Karpas-422 (cell line): ENCODE data around the gene CD3E. TPM values are rescaled to one million over a fixed set of nuclear protein-coding genes. Genes with fewer than 3 reads are reported as not detected.

Source experiments
- DNase-seq: peaks from one replicate; pipeline ENCODE4 v3.0.0-alpha.2; 2015
- H2AFZ ChIP-seq: fragments of 200-600 bp; sonication (generic); 2 replicates; pipeline ENCODE4 v1.6.1; 2014; ENCODE audit warnings: antibody characterized with exemption, low read length, mixed read lengths
- H3K27ac ChIP-seq: fragments of 200-600 bp; sonication (generic); 2 replicates; pipeline ENCODE4 v1.5.1; 2014; ENCODE audit warnings: mild to moderate bottlenecking, low read length, moderate library complexity
- H3K27me3 ChIP-seq: fragments of 200-600 bp; sonication (generic); 2 replicates; pipeline ENCODE4 v1.6.1; 2014; ENCODE audit warnings: low read length, mixed read lengths
- H3K36me3 ChIP-seq: fragments of 200-600 bp; sonication (generic); 2 replicates; pipeline ENCODE4 v1.6.1; 2014; ENCODE audit warnings: low read length, mixed read lengths; ENCODE audit not compliant: insufficient read depth
- H3K4me1 ChIP-seq: fragments of 200-600 bp; sonication (generic); 2 replicates; pipeline ENCODE4 v1.6.1; 2014; ENCODE audit warnings: mild to moderate bottlenecking, low read length, mixed read lengths
- H3K4me2 ChIP-seq: fragments of 200-600 bp; sonication (generic); 2 replicates; pipeline ENCODE4 v1.6.1; 2014; ENCODE audit warnings: low read length, low read depth, mild to moderate bottlenecking; ENCODE audit not compliant: poor library complexity, severe bottlenecking
- H3K4me3 ChIP-seq: fragments of 200-600 bp; sonication (generic); 2 replicates; pipeline ENCODE4 v1.5.1; 2014; ENCODE audit warnings: mild to moderate bottlenecking, antibody characterized with exemption, low read length, mixed read lengths
- H3K79me2 ChIP-seq: fragments of 200-600 bp; sonication (generic); 2 replicates; pipeline ENCODE4 v1.6.1; 2014; ENCODE audit warnings: mild to moderate bottlenecking, low read length, mixed read lengths
- H3K9ac ChIP-seq: fragments of 200-600 bp; sonication (generic); 2 replicates; pipeline ENCODE4 v1.6.0; 2014; ENCODE audit warnings: low read length
- H3K9me2 ChIP-seq: fragments of 200-600 bp; sonication (generic), shearing (Covaris generic); replicated peaks from 2 replicates; pipeline ENCODE4 v1.6.0; 2014; ENCODE audit warnings: mild to moderate bottlenecking, low read length, moderate library complexity; ENCODE audit not compliant: insufficient read depth
- H3K9me3 ChIP-seq: fragments of 300-700, 200-600 bp; sonication (generic); 2 replicates; pipeline ENCODE4 v1.6.1; 2014; ENCODE audit warnings: low read length, mixed read lengths
- H4K20me1 ChIP-seq: fragments of 200-600 bp; sonication (generic); 2 replicates; pipeline ENCODE4 v1.6.1; 2014; ENCODE audit warnings: mild to moderate bottlenecking, antibody characterized with exemption, low read length, low read depth; ENCODE audit not compliant: insufficient read depth
- small RNA-seq: library from RNA; depleted of rRNA; stranded (forward); fragments of <200 nt; gene quantifications from one replicate; pipeline ENCODE3, GENCODE V24; 2014
- total RNA-seq: library from RNA; depleted of rRNA; stranded (reverse); fragments of >200 nt; shearing (Covaris generic); gene quantifications from 2 replicates; pipeline ENCODE4 v1.2.3, GENCODE V29; 2014; ENCODE audit warnings: low replicate concordance; rRNA removed

Gene CD3E
- total RNA-seq, 1 experiment from 2014 or later = 1.3 TPM

DNA sequence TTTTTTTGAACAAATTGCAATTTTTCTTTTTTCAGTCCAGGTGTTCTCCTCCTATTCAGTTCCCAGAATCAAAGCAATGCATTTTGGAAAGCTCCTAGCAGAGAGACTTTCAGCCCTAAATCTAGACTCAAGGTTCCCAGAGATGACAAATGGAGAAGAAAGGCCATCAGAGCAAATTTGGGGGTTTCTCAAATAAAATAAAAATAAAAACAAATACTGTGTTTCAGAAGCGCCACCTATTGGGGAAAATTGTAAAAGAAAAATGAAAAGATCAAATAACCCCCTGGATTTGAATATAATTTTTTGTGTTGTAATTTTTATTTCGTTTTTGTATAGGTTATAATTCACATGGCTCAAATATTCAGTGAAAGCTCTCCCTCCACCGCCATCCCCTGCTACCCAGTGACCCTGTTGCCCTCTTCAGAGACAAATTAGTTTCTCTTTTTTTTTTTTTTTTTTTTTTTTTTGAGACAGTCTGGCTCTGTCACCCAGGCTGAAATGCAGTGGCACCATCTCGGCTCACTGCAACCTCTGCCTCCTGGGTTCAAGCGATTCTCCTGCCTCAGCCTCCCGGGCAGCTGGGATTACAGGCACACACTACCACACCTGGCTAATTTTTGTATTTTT, 48.7 kb downstream of the CD3E start:
- H3K4me2 ChIP-seq = no peak overlapping the region

DNA sequence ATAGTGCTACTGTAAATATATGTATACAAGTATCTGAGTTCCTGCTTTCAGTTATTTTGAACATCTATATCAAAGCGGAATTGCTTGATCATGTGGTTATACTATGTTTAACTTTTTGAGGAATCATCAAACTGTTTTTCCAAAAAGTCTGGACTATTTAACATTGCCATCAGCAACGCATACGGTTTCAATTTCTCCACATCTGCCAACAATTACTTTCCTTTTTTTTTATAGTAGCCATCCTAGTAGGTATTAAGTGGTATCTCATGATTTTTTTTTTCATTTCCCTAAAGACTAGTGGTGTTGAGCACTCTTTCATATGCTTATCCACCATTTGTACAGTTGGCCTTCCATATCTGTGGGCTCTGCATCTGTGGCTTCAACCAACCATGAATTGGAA, 53.5 kb downstream of the CD3E start:
- no peaks in the 10 kb centered on the region for H3K27me3 ChIP-seq
- peaks cover 36% of the 10 kb centered on the region for H3K79me2 ChIP-seq
- H3K9me2 ChIP-seq = no peaks in the 10 kb centered on the region
- H3K9me3 ChIP-seq = no peaks in the 10 kb centered on the region
- H3K36me3 ChIP-seq = peaks cover 11% of the 10 kb centered on the region; the same call in 1 of the 2 replicates
- no peak overlapping the region for H3K4me3 ChIP-seq
- no peak overlapping the region for H2AFZ ChIP-seq
- H3K27ac ChIP-seq = 0 out of 2 replicates have a peak overlapping the region, but pooled peaks have one; percentile 22
- peaks cover 15% of the 10 kb centered on the region for H3K4me1 ChIP-seq
- H3K9ac ChIP-seq = no peak overlapping the region
- no peaks in the 10 kb centered on the region for H4K20me1 ChIP-seq
- H3K4me2 ChIP-seq = no peak overlapping the region
- no peak for DNase-seq

More for the DNA sequence above, 48.7 kb downstream of the CD3E start:
- H3K36me3 ChIP-seq = peaks cover 40% of the 10 kb centered on the region
- peak; percentile 73 for DNase-seq
- H4K20me1 ChIP-seq = no peaks in the 10 kb centered on the region
- H3K4me1 ChIP-seq = peaks cover 7% of the 10 kb centered on the region; the same call in 1 of the 2 replicates
- no peaks in the 10 kb centered on the region; the same call in 1 of the 2 replicates for H3K79me2 ChIP-seq
- H3K9me3 ChIP-seq = no peaks in the 10 kb centered on the region
- no peaks in the 10 kb centered on the region for H3K9me2 ChIP-seq
- peak overlapping the region; percentile 55 for H3K27ac ChIP-seq
- H2AFZ ChIP-seq = no peak overlapping the region
- no peak overlapping the region for H3K9ac ChIP-seq
- no peaks in the 10 kb centered on the region for H3K27me3 ChIP-seq
- no peak overlapping the region for H3K4me3 ChIP-seq

DNA sequence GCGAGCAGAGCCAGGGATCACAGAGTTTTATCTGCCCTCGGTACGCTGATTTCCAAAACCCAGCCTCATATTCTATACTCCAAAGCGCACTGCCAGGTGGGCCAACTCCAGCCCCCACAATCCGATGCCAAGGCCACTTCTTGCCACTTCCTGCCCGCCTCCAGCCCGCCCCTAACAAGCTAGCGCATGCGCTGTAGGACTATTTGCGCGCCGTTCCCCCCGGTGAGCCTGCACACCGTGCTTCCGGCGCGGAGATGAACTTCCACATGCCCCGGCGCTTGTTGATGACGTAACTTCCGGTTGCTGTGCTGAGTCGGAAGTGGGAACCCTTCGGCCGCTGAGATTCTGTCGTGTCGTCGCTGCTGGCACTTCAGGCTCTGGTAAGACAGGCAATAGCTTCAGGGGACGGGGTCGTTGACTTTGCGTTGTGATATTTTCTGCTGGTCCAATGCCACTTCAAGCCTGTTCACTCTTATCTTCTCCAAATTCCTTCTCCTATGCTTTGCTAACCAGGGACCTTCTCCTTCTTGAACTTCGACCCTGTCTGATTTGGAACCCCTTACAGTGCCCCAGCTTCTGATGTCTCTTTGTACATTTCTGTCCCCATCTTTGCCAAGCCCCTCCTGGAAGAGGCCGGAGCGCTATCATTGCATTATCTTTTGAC, 54.9 kb downstream of the CD3E start, which contains the start of gene UBE4A:
Gene UBE4A (plus strand): TSS at position 306 of the 664 bp plus-strand sequence. CDS start 5,481 bp downstream, outside the sequence.
- Histone ChIP-seq H3K4me1 (peaks cover 23% of the 10 kb centered on the region), H2AFZ (no peak within 1 kb of the TSS), H3K4me3 (peak within 1 kb of the TSS; percentile 94)

DNA sequence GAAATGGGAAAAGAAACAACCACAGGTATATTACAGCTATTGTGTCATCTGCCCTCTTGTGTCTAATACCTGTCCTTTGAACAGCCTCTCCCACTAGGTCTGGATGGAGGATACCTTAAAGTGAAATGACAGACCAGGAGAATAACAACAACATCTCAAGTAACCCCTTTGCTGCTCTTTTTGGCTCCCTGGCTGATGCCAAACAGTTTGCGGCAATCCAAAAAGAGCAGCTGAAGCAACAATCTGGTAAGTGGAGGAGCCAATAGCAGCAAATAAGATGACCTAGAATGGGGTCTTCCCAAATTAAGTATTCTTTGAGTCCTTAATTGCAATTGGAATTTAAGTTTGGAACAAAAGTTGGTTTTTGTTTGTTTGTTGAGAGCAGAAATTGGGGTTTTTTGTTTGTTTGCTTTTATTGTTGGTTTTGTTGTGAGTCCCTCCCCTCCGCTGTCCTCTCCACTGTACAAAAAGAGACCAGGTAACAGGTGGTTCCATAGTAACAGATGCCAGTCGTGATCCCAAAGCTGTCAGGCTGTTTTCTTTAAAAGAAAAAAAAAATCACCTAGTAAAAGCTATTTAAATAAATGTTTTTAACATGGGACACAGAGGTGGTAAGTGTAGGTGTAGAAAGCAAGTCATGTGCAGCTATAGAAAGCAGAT, 60.6 kb downstream of the CD3E start:
- Histone ChIP-seq H3K79me2 (peaks cover 51% of the 10 kb centered on the region), H3K27me3 (no peaks in the 10 kb centered on the region), H2AFZ (no peak overlapping the region), H3K9ac (no peak overlapping the region), H3K36me3 (peaks cover 15% of the 10 kb centered on the region), H3K4me2 (no peak overlapping the region), H3K4me3 (no peak overlapping the region), H3K9me3 (no peaks in the 10 kb centered on the region), H3K27ac (peak overlapping the region; percentile 54), H3K9me2 (no peaks in the 10 kb centered on the region), H3K4me1 (peaks cover 32% of the 10 kb centered on the region), H4K20me1 (no peaks in the 10 kb centered on the region)
- no peak for DNase-seq

More for the DNA sequence above, 54.9 kb downstream of the CD3E start, which contains the start of gene UBE4A:
- Histone ChIP-seq H3K27me3 (no peaks in the 10 kb centered on the region), H4K20me1 (no peaks in the 10 kb centered on the region), H3K9me2 (no peaks in the 10 kb centered on the region), H3K4me2 (peak within 1 kb of the TSS; percentile 86), H3K9me3 (no peaks in the 10 kb centered on the region), H3K9ac (peak within 1 kb of the TSS; percentile 91), H3K27ac (peak within 1 kb of the TSS; percentile 53), H3K36me3 (peaks cover 8% of the 10 kb centered on the region; the same call in 1 of the 2 replicates), H3K79me2 (peaks cover 50% of the 10 kb centered on the region)
- peak; percentile 96 for DNase-seq

Small RNAs within 50 kb of the gene (small RNA-seq; reads per million reads assigned to genes)
- gene AP001582.1 = not detected

Other genes with a start within 250 kb of the CD3E start
- gene TMPRSS4, start 227.7 kb upstream of the CD3E start, total RNA-seq = not detected in 2 replicates
- gene SMIM35, start 217.8 kb upstream of the CD3E start, total RNA-seq = 0.04 TPM in 1 of 2 replicates, not detected in the other
- gene SCN4B, start 151.9 kb upstream of the CD3E start, total RNA-seq = not detected in 2 replicates
- 0.25 TPM in 1 of 2 replicates, not detected in the other for gene SCN2B, start 128.1 kb upstream of the CD3E start, total RNA-seq
- 5.4 and 9.1 TPM in 2 replicates for gene JAML, start 79.7 kb upstream of the CD3E start, total RNA-seq
- 2.7 and 7.0 TPM in 2 replicates for gene MPZL3, start 52.4 kb upstream of the CD3E start, total RNA-seq
- not detected in 2 replicates for gene MPZL2, start 40.4 kb upstream of the CD3E start, total RNA-seq
- gene CD3D, start 38.0 kb downstream of the CD3E start, total RNA-seq = 3.7 and 5.7 TPM in 2 replicates
- gene CD3G, start 39.6 kb downstream of the CD3E start, total RNA-seq = 88.1 and 158 TPM in 2 replicates
- 9.7 and 26.3 TPM in 2 replicates for gene UBE4A, start 54.9 kb downstream of the CD3E start, total RNA-seq
- gene ATP5MG, start 96.9 kb downstream of the CD3E start, total RNA-seq = 80.7 and 82.4 TPM in 2 replicates
- gene KMT2A, start 131.8 kb downstream of the CD3E start, total RNA-seq = 37.6 and 40.7 TPM in 2 replicates
- not detected in 2 replicates for gene TTC36, start 222.7 kb downstream of the CD3E start, total RNA-seq
- gene TMEM25, start 226.5 kb downstream of the CD3E start, total RNA-seq = 9.1 and 12.1 TPM in 2 replicates